Upper lobe of left lung (tissue), 6 donors: ENCODE results near the gene CDK8. TPM values are rescaled to one million over a fixed set of nuclear protein-coding genes. Genes with fewer than 3 reads are reported as not detected.
A peak's percentile ranks its signal among the peaks of the same experiment; 100 is the strongest.
"Not testable (repeated sequence)": the region's sequence is repeated elsewhere in the genome, so short reads cannot be mapped to it uniquely, and the experiment has no call there.

Experiments used
- ATAC-seq, 2 donors: fragments of 200-7000 bp; cut with Tn5 transposase; one replicate each; pipeline ENCODE4 v1.9.1; 2022; ENCODE audit warnings: mild to moderate bottlenecking in 2 of 2, moderate library complexity in 2 of 2; ENCODE audit not compliant: low FRiP score in 2 of 2
- DNase-seq, 2 donors: peaks; one replicate each; pipeline ENCODE4 v3.0.0-alpha.2; 2019 to 2020
- H3K27ac ChIP-seq, 4 donors: fragments of 200-600 bp; sonication (generic); one replicate each; pipeline ENCODE4 v1.5.1; 2016 to 2019
- H3K27me3 ChIP-seq, 4 donors: fragments of 200-600 bp; sonication (generic); one replicate each; pipeline ENCODE4 v1.5.1; 2017 to 2019
- H3K36me3 ChIP-seq, 4 donors: fragments of 200-600 bp; sonication (generic); one replicate each; pipeline ENCODE4 v1.5.1; 2016 to 2019
- H3K4me1 ChIP-seq, 4 donors: fragments of 200-600 bp; sonication (generic); one replicate each; pipeline ENCODE4 v1.5.1; 2018 to 2019
- H3K4me3 ChIP-seq, 4 donors: fragments of 200-600 bp; sonication (generic); one replicate each; pipeline ENCODE4 v1.5.1; 2017 to 2019; ENCODE audit warnings: mild to moderate bottlenecking in 2 of 4, moderate library complexity in 1 of 4
- H3K9me3 ChIP-seq, 4 donors: fragments of 200-600 bp; sonication (generic); one replicate each; pipeline ENCODE4 v1.5.1; 2018 to 2019
- CTCF ChIP-seq, 6 experiments: fragments of 450-650 bp in 4 of 6; fragments of 200-600 bp in 2 of 6; sonication (generic) in 2 of 6; IDR thresholded peaks; one replicate each; pipeline ENCODE4 v1.5.1; 2016 to 2019; ENCODE audit warnings: antibody characterized with exemption in 6 of 6
- EP300 ChIP-seq, 4 donors: sonication (generic); formaldehyde crosslinking; IDR thresholded peaks; one replicate each; pipeline ENCODE4 v1.5.1; 2017; ENCODE audit warnings: antibody characterized with exemption in 4 of 4, control low read depth in 2 of 4
- POLR2A ChIP-seq, 4 donors: fragments of 450-650 bp; IDR thresholded peaks; one replicate each; pipeline ENCODE4 v1.5.1; 2016 to 2017; ENCODE audit warnings: antibody characterized with exemption in 4 of 4, mild to moderate bottlenecking in 2 of 4
- POLR2AphosphoS5 ChIP-seq, 2 donors: sonication (generic); formaldehyde crosslinking; IDR thresholded peaks; one replicate each; pipeline ENCODE4 v1.5.1; 2017; ENCODE audit warnings: antibody characterized with exemption in 2 of 2
- WGBS, 2 donors: methylation state at CpG; one replicate each; pipeline ENCODE4 v1.1.5; 2017 to 2018; 5-methylcytosine and 5-hydroxymethylcytosine counted together
- total RNA-seq, 6 donors: library from RNA; depleted of rRNA in 4 of 6; stranded (reverse); fragments of >200 nt in 4 of 6; gene quantifications; one replicate each; pipeline versions ENCODE4 v1.1.0 to v1.2.1, GENCODE V29; 2016 to 2021
- donor health status: DM: no; HTN: no; CAD: no; lungs with moderate emphysema.
- donor health status: DM: no; HTN: yes; CAD: no; lungs with severe emphysema.

Gene CDK8
- total RNA-seq, 6 donors from 2014 or later = 9.4 to 15.6 (median 10.8) TPM

DNA sequence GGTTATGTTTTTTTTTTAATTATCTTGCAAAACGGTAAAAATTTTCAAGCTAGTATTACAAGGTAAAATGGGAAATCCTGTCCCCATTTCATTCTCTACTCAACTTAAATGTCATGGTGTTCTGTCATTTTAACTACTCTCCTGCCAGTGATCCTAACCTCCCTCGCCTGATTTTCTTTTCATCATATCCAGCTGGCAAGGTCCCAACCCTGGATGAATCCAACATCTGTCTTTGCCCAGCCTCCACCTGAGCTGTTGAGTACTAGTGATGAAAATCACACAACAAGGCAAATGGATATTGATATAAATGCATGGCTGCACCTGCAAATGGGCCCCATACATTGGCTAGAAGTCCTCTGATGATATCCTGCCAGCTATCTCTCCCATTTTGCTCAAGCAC lies 6.9 kb upstream of the CDK8 start:
- H3K9me3 ChIP-seq = no peaks in the 10 kb centered on the region
- peak overlapping the region in 1 of 4 donors; percentile 46 for H3K27ac ChIP-seq
- H3K4me3 ChIP-seq = no peak overlapping the region
- no peak for TF ChIP-seq EP300 (IDR thresholded peaks at IDR 0.05)
- no peak for TF ChIP-seq POLR2A (IDR thresholded peaks at IDR 0.05)
- TF ChIP-seq POLR2AphosphoS5 (IDR thresholded peaks at IDR 0.05) = no peak
- no peak for TF ChIP-seq CTCF (IDR thresholded peaks at IDR 0.05)
- no peaks in the 10 kb centered on the region for H3K36me3 ChIP-seq
- ATAC-seq (no peak), DNase-seq (no peak)
- 87 to 90% methylated on average over 2 of the region's 2 CpGs for WGBS, 2 donors
- H3K27me3 ChIP-seq = no peaks in the 10 kb centered on the region
- no peaks in the 10 kb centered on the region for H3K4me1 ChIP-seq

DNA sequence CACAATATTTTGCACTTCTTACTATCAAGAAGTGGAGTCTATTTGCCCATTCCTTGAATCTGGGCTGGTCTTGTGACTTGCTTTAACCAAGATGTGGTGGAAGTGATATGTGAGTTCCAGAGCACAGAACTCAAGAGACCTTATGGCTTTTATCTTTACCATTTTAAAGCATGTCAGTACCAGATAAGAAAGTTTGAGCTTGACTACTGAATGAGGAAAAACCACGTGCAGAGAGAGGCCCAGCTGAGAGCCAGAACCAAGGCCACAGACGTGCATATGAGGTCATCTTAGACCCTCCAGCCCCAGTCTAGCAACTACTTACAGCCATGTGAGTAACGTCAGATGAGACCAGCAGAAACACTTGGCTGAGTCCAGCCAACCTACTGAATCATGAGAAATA lies 6.3 kb upstream of the CDK8 start:
- H3K27ac ChIP-seq = no peak overlapping the region
- WGBS, 2 donors = 30 to 51% methylated on average over 3 of the region's 3 CpGs
- no peaks in the 10 kb centered on the region for H3K27me3 ChIP-seq
- no peaks in the 10 kb centered on the region for H3K4me1 ChIP-seq
- no peak overlapping the region for H3K4me3 ChIP-seq
- ATAC-seq (no peak), DNase-seq (no peak)
- TF ChIP-seq POLR2AphosphoS5 (IDR thresholded peaks at IDR 0.05) (no peak), POLR2A (IDR thresholded peaks at IDR 0.05) (no peak), EP300 (IDR thresholded peaks at IDR 0.05) (no peak), CTCF (IDR thresholded peaks at IDR 0.05) (no peak)
- no peaks in the 10 kb centered on the region for H3K36me3 ChIP-seq
- no peaks in the 10 kb centered on the region for H3K9me3 ChIP-seq

DNA sequence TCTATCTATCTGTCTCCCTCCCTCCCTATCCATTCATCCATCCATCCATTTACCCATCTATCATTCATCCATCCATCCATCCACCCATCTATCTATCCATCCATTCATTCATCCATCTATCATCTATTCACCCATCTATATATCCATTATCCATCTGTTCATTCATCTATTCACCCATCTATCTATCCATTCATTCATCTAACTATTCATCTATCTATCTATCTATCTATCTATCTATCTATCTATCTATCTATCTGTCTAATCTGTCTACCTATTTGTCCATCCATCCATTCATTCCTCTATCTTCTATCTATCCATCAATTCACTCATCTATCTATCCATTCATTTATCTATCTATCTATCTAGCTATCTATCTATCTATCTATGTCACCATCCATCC lies 4.4 kb upstream of the CDK8 start:
- no peaks in the 10 kb centered on the region for H3K4me1 ChIP-seq
- TF ChIP-seq POLR2AphosphoS5 (IDR thresholded peaks at IDR 0.05) (no peak), CTCF (IDR thresholded peaks at IDR 0.05) (no peak), EP300 (IDR thresholded peaks at IDR 0.05) (no peak), POLR2A (IDR thresholded peaks at IDR 0.05) (no peak)
- H3K36me3 ChIP-seq = no peaks in the 10 kb centered on the region
- no peak overlapping the region for H3K4me3 ChIP-seq
- DNase-seq (no peak), ATAC-seq (no peak)
- H3K9me3 ChIP-seq = no peaks in the 10 kb centered on the region
- no peaks in the 10 kb centered on the region for H3K27me3 ChIP-seq
- H3K27ac ChIP-seq = no peak overlapping the region

DNA sequence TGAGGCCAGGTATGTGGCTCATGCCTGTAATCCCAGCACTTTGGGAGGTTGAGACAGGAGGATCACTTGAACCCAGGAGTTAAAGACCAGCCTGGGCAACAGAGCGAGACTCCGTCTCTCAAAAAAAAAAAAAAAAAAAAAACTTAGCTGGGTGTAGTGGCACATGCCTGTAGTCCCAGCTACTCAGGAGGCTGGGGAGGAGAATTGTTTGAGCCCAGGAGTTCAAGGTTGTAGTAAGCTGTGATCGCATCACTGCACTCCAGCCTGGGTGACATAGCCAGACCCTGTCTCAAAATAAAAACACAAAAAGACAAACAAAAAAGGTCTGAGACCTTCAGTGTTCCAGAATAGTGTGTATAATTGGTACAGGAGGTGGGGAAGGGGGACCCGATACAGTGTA lies 1.9 kb upstream of the CDK8 start:
- not testable (repeated sequence) for H3K27ac ChIP-seq, H3K4me3 ChIP-seq, ATAC-seq, DNase-seq, H3K36me3 ChIP-seq, H3K27me3 ChIP-seq, H3K9me3 ChIP-seq
- 80 to 95% methylated on average over 4 of the region's 4 CpGs for WGBS, 2 donors
- peaks cover 13 to 23% (median 15%) of the 10 kb centered on the region in 4 donors for H3K4me1 ChIP-seq

- Histone ChIP-seq H3K4me3 (peak overlapping the region in 3 of 4 donors; percentile 79 to 99 (median 93)), H3K36me3 (no peaks in the 10 kb centered on the region), H3K4me1 (peaks cover 13 to 27% (median 15%) of the 10 kb centered on the region in 4 donors), H3K27me3 (no peaks in the 10 kb centered on the region), H3K27ac (peak overlapping the region; percentile 89 to 98 (median 94)), H3K9me3 (no peaks in the 10 kb centered on the region)
- TF ChIP-seq CTCF (IDR thresholded peaks at IDR 0.05) (no peak), POLR2AphosphoS5 (IDR thresholded peaks at IDR 0.05) (no peak), EP300 (IDR thresholded peaks at IDR 0.05) (no peak), POLR2A (IDR thresholded peaks at IDR 0.05) (no peak)
- 42 to 43% methylated on average over 9 of the region's 9 CpGs for WGBS, 2 donors
- DNase-seq (no peak), ATAC-seq (no peak)
Measured at GRCh38 chr13:26253262-26253786, 605 bp upstream of the CDK8 start.
